ENCODE results near the gene SCN3B.
"Not testable (repeated sequence)": the region's sequence is repeated elsewhere in the genome, so short reads cannot be mapped to it uniquely, and the experiment has no call there.

The SCN3B gene

DNA sequence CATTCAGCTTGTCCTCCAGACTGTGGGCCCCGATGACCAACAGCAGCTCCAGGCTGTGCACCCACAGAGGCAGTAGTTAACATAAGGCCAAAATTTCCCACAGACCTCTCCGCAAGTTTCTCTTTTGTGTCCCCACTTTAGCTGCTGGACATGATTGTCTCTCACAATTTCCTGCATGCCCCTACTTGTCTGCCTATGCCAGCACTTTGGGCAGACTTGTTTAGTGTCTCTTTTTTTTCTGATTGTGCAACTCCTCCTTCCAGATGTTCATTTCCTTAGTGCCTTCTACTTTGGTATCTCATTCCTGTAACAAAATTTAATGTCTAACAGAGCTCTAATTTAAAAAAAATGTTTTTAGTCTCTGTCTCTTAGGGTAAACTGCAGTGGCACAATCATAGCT lies 23.8 kb upstream of the SCN3B start:
- no peak for DNase-seq (ENCODE audit: low spot score)
- no peak overlapping the region for H3K27ac ChIP-seq
- TF ChIP-seq, protein P1, sequence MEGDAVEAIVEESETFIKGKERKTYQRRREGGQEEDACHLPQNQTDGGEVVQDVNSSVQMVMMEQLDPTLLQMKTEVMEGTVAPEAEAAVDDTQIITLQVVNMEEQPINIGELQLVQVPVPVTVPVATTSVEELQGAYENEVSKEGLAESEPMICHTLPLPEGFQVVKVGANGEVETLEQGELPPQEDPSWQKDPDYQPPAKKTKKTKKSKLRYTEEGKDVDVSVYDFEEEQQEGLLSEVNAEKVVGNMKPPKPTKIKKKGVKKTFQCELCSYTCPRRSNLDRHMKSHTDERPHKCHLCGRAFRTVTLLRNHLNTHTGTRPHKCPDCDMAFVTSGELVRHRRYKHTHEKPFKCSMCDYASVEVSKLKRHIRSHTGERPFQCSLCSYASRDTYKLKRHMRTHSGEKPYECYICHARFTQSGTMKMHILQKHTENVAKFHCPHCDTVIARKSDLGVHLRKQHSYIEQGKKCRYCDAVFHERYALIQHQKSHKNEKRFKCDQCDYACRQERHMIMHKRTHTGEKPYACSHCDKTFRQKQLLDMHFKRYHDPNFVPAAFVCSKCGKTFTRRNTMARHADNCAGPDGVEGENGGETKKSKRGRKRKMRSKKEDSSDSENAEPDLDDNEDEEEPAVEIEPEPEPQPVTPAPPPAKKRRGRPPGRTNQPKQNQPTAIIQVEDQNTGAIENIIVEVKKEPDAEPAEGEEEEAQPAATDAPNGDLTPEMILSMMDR (IDR thresholded peaks at IDR 0.05) = no peak
- no peak overlapping the region for H3K4me3 ChIP-seq

DNA sequence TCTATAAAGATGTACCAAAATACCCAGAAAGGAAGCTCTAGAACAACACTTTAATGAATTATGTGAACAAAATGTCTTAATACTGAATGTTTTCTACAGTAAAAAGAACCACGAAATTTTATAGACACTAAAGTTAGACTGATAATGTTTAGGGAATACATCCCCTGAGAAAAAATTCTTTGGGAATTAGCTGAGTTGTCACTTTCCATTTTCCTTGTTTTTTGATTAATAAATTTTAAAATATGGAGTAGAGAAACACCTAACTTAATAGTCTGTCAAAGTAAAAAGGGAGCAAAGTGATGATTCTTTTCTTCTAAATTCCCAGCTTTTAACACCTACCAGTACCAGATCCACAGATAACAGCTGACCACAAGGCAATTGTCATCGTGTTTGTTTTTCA lies 23.1 kb upstream of the SCN3B start:
- H3K4me3 ChIP-seq = no peak overlapping the region
- DNase-seq (ENCODE audit: low spot score) = no peak
- TF ChIP-seq, protein P1 (IDR thresholded peaks at IDR 0.05) = no peak
- no peak overlapping the region for H3K27ac ChIP-seq

GRCh38 chr11:123674297-123674696 lies 19.9 kb upstream of the SCN3B start:
- no peak overlapping the region for H3K4me3 ChIP-seq
- no peak overlapping the region for H3K27ac ChIP-seq
- TF ChIP-seq, protein P1 (IDR thresholded peaks at IDR 0.05) = no peak
- DNase-seq (ENCODE audit: low spot score) = no peak

GRCh38 chr11:123672568-123672967 lies 18.1 kb upstream of the SCN3B start:
- TF ChIP-seq, protein P1 (IDR thresholded peaks at IDR 0.05) = no peak
- Histone ChIP-seq H3K4me3 (no peak overlapping the region), H3K27ac (no peak overlapping the region)
- no peak for DNase-seq (ENCODE audit: low spot score)

- Histone ChIP-seq H3K27ac (no peak overlapping the region), H3K4me3 (no peak overlapping the region)
- DNase-seq (ENCODE audit: low spot score) = no peak
- TF ChIP-seq, protein P1 (IDR thresholded peaks at IDR 0.05) = no peak
These were observed 17.1 kb upstream of the SCN3B start for GRCh38 chr11:123671534-123671933.

GRCh38 chr11:123670081-123670480 lies 15.7 kb upstream of the SCN3B start:
- Histone ChIP-seq H3K27ac (no peak overlapping the region), H3K4me3 (no peak overlapping the region)
- TF ChIP-seq, protein P1 (IDR thresholded peaks at IDR 0.05) = no peak
- no peak for DNase-seq (ENCODE audit: low spot score)

- H3K4me3 ChIP-seq = no peak overlapping the region
- DNase-seq (ENCODE audit: low spot score) = no peak
- H3K27ac ChIP-seq = no peak overlapping the region
- TF ChIP-seq, protein P1 (IDR thresholded peaks at IDR 0.05) = no peak
These were observed 10.9 kb upstream of the SCN3B start for GRCh38 chr11:123665306-123665705.

DNA sequence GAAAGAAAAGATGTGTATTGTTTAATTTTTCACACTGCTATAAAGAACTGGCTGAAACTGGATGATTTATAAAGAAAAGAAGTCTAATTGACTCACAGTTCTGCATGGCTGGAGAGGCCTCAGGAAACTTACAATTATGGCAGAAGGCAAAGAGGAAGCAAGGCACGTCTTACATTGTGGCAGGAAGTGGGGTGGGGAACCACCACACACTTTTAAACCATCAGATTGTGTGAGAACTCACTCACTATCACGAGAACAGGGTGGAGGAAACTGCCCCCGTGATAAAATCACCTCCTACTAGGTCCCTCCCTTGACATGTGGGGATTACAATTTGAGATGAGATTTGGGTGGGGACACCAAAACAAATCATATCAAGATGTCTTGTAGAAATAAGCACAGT lies 5.5 kb upstream of the SCN3B start:
- not testable (repeated sequence) for H3K27ac ChIP-seq; H3K4me3 ChIP-seq; DNase-seq (ENCODE audit: low spot score)
